GM19239 (cell line): Measurements from ENCODE around the gene NEK11.

ENCODE experiments used
- DNase-seq: peaks from one replicate; pipeline ENCODE4 v3.0.0; 2011; ENCODE audit warnings: low spot score; ENCODE audit not compliant: insufficient read length
- FAIRE-seq: peaks from 2 replicates; lab custom pipeline; 2011; peaks lifted over from hg19 to GRCh38; lab: Jason Lieb, UNC

NEK11 gene

DNA sequence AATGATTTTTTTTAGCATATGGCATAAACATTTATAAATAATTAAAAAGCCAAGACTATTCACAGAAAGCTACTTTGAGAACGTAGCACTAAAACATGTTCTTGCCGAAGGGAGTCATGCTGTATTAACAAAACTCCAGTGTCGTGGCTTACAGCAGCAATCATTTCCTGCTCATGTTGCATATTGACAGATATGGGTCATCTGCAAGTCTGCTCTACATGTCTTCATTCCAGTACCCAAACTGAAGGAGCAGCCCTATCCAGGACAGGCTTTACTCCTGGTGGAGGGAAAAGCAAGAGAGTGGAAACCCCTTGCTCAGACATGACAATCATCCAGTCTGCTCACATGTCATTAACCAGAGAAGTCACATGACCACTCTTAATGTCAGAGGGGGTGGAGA, 87.6 kb downstream of the NEK11 start:
- DNase-seq (no peak), FAIRE-seq (no peak)

DNA sequence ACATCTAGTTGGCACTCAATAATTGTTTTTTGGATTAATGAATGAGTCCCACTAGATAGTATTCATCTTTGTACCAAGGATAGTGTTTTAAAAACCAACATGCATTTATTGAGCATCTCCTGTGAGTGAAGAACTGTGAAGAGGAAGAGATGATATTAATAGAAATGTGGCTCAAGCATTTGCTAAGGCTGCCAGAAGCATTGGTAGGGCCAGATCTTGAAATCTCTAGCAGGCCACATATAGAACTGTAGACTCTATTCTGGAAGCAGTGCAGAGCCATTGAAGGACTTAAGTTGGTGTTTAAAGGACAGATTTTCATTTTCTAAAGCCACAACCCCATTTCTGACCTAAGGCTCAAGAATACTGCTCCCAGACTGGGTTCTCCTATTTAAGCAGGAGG, 99.0 kb downstream of the NEK11 start:
- DNase-seq = no peak
- no peak for FAIRE-seq

DNA sequence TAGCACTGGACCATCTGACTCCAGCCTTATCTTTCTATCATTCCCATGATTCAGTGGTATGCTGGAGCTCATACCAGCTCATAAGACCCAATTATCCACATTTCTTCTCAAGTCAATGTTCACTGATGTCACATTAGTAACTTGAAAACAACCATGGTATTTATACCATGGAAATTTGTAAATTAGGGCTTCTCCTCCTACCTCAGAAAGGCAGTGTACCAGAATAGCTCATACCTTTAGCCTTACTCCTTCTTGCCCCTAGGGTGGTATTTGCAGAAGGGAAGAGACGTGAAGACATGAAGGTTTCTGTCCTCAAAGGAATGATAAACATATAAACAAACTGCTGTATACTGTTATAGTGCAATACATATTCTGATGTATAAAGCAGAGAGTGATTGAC, 114.2 kb downstream of the NEK11 start:
- FAIRE-seq = no peak
- no peak for DNase-seq

DNA sequence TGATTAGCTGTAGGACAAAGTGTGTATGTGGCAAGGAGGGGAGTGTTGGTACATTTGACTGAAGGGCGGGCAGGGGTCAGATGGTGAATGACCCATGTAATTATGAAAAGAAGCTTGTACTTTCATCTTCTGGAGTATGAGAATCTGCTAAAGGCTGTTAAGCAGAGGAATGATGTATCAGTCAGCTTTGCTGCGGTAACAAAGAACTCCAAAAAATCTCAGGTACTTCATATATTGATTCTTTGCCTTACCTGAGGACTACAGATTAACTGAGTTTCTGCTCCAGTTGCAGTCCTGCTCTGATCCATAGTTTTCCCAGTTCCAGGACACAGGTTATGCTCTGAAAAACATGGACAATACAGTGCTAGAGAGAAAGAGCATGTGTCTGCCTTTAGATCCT, 115.1 kb downstream of the NEK11 start:
- FAIRE-seq = no peak

DNA sequence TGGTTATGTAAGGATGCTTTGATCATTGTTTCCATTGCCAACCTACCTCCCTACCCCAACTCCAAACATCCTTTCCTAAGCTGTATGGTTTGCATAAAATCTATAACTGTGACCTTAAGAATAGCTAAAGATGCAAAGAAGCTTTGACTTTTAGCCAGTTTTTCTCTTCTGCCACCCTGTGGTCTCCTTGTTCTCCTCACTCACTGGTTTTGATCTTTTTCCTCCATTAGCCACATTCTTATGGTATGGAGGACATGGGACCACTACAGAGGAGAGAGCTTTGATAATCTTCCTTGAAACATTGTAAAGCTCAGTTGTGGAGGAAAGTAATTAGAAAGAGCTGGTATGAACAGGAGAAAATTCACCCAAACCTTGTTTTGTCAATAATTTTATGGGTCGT, 115.9 kb downstream of the NEK11 start:
- FAIRE-seq = no peak
- no peak for DNase-seq

More for the DNA sequence above, 115.1 kb downstream of the NEK11 start:
- DNase-seq = no peak

DNA sequence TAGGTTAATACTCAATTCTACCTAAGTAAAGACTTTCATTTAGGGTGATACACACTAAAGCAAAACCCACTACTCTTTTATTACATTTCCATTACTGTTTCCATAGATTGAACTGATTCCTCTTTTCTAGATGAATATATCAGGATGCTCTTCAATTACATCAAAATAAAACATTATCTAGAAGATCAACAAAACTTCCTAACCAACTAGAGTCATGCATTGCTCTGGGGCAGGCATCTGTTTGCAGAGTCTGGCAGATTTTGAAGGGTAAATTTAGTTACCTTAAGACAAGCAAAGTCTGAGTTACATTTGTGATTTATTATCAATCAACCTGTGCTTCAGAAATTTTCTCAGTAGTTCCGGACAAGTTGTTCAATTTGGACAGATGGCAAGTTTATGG, 117.1 kb downstream of the NEK11 start:
- DNase-seq = no peak
- FAIRE-seq = no peak

DNA sequence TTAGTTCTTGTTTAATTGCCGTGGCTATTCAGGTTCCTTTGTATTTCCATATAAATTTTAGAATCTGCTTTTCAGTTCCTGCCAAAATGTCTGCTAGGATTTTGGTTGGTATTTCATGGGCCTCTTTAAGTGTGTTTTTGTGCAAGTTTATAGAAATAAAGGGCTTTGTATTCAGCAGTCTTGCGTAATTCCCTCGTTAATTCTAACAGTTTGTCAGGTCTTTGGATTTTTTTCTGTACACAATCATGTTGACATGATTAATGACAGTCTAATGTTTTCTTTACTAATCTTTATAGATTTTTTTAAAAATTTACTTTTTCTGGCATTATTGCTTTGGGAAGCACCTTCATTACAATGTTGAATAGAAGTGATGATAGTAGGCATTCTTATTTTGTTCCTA, 120.9 kb downstream of the NEK11 start:
- no peak for DNase-seq
- FAIRE-seq = no peak

DNA sequence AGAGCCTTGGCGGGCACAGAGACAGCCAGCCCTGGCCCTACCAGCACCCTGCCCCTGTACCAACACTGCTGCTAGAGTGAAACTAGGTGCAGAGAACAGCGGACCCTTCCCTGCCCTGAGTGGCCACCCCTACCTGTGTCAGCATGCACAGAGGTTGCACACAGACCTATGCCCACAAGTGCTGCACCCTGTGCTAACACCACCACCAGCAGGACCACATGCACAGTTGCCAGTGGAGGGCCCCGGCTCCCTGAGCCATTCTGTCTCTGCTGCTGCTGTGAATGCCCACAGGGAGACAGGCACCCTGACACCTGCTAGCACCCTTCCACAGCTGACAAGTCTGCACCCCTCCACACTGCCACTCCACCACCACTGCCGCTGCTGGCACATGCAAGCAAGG, 131.8 kb downstream of the NEK11 start:
- FAIRE-seq = no peak
- no peak for DNase-seq

DNA sequence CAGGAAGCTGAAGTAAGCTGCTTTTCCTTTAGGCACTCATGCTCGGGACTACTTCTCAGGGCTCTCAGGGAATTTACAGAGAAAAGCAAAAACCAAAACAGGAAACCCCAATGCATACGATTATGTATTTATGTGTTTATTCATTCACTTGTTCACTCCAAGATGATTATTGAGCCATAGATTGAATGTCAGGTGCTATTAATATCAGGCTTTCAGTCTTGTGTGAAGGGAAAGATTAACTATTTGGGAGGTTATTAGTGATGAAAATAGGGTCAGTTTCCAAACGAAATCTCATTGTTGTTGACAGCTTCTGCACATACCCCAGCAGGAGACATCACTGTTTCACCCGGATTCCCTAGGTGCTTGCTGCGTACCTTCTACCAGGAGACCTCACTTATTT, 135.8 kb downstream of the NEK11 start:
- no peak for DNase-seq
- no peak for FAIRE-seq

DNA sequence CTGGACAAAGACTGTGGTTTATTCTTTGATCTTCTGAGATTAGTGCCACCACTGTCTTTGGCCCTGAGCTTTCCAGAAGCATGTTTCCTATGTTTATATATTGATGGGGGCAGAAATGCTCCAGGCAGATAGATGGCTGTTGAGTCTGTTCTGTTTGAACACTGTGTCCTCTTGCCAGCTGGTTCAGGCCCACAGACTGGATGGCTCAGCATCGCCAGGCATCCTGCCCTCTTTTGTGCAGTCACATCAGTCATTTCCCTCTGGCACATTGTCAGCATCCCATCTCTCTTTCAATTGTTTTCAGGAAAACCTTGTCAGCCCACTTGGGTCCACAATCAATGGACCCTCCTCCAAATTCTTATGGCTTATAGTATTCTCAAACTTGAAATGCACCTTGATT, 141.2 kb downstream of the NEK11 start:
- FAIRE-seq = no peak
- DNase-seq = no peak

DNA sequence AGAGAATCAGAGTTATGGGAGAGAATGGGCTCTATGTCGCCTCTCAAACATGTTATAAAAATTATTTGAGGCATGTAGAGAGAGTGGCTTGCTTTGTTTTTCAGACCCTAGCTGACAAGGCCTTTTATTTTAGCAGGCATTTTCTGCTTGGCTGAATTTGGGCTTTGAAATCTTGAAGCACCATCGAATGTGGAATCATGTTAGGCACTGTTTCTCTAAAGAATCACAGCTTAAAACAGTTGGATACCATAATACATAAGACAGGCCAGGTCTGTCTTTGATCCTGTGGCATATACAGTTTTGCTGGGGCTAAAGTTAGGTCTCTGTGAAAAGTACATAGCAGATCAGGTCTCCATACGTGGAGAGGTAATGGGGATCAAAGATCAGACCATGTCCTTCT, 142.7 kb downstream of the NEK11 start:
- DNase-seq = no peak
- no peak for FAIRE-seq

DNA sequence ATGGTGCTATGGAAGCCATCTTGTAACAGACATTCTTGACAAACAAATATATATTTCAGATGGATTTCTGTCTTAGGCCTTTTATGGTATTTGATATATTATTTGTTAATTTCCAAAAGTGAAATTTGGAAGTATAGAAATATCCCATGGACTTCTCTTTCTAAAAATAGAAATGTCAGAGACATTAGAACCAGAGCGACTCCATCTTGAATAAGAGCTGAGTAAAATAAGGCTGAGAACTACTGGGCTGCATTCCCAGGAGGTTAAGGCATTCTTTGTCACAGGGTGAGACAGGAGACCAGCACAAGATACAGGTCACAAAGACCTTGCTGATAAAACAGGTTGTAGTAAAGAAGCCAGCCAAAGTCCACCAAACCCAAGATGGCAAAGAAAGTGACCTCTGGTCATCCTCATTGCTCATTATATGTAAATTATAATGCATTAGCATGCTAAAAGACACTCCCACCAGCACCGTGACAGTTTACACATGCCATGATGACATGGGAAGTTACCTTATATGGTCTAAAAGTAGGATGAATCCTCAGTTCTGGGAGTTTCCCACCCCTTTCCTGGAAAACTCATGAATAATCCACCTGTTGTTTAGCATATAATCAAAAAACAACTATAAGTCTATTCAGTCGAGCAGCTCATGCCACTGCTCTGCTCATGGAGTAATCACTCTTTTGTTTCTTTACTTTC, 146.0 kb downstream of the NEK11 start:
- DNase-seq (no peak), FAIRE-seq (no peak)

DNA sequence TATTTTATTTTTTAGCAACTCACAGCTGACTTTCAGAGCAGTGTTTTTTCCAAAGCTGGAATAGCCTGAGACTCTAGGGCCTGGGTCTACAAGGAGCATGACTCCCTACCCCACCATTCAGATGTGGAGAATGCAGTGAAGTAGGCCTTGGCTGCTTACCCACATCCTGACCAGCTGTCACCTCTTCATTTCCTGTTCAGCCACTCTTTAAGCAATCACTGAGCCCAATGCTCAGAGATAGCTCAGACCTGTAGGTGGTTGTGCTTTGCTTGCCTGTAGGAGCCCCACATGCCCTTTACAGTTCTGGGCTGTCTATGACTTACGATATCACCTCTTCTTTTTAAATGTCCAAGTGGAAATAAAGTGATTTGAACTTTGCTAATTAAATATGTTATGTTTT, 148.1 kb downstream of the NEK11 start:
- FAIRE-seq = peak; percentile 47
- peak; percentile 20 for DNase-seq

DNA sequence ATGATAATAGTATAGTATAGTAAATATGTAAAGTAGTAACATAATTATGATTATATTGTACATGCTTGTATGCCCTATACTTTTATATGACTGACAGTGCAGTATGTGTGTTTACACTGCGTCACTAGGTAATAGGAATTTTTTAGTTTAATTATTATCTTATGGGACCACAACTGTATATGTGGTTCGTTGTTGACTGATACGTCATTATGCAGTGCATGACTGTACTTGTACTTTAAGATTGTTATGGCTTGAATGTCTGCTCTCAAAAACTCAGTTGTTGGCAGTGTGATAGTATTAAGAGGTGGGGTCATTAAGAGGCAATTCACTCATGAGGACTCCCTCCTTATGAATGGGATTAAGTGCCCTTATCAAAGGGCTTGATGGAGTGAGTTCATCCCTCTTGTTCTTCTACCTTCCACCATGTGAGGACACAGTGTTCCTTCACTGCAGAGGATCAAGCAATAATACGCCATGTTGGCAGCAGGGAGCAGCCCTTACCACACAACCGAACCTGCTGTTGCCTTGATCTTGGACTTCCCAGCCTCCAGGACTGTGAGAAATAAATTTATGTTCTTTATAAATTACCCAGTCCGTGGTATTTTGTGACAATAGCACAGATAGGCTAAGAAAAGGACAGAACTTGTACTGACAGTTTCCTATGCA, 152.2 kb downstream of the NEK11 start:
- FAIRE-seq (no peak), DNase-seq (no peak)

DNA sequence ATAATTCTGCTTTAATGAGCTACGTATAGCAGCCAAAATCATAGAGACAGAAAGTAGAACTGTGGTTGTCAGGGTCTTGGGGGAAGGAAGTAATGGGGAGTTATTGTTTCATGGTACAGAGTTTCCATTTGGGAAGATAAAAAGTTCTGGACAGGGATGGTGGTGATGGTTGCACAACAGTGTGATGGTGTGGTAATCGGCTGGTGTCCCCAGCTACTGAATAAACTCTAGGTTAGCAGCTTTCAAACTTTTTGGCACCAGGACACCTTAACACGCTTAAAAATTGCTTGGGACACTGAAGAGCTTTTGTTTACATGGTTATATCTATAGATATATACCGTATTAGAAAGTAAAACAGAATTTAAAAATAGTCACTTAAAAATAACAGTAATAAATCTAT, 166.0 kb downstream of the NEK11 start:
- FAIRE-seq (no peak), DNase-seq (no peak)

DNA sequence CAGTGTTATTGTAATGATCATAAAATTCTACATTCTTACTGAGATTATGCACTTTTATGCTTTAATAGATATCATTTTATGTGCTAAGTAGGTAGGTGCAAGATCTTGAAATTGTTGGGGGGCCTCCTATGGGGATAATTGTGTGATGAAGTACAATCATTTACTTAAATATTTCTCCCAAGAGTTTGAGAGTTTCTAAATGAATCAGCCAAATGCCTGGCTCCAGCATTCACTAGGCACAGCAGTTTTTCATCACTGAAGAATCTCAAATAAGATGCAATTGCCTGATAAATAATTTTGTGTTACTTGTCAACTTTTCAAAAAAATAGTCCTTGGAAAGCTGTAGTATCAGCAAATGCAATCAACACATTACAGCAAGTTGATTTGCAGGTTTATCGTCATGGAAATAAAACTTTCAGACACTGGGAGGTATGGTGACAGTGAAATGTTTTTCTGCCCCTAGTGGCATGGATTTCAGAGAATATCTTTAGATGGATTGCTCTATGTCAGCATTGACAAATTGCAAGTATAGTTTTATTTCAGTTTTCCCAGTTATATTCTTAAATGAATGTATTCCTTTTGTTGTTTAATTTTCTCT, 167.1 kb downstream of the NEK11 start:
- FAIRE-seq (no peak), DNase-seq (no peak)

DNA sequence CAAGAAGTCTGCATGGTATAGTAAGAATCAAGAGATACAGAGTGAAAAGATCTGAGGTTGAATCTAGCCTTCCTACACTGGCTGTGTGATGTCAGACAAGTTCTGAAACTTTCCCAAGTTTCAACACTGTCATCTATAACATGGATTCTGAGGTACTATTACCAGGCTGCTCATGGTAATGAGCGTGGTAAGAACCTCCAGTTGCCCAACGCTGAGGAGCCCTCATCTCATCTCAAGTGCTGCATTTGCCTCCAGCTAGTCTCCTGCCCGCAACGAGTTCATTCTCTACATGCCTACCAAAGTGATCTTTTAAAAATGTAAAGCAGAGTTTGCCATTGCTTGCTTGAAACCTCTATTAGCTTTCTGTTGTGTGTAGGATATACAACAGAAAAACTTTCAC, 168.1 kb downstream of the NEK11 start:
- FAIRE-seq (no peak), DNase-seq (no peak)

DNA sequence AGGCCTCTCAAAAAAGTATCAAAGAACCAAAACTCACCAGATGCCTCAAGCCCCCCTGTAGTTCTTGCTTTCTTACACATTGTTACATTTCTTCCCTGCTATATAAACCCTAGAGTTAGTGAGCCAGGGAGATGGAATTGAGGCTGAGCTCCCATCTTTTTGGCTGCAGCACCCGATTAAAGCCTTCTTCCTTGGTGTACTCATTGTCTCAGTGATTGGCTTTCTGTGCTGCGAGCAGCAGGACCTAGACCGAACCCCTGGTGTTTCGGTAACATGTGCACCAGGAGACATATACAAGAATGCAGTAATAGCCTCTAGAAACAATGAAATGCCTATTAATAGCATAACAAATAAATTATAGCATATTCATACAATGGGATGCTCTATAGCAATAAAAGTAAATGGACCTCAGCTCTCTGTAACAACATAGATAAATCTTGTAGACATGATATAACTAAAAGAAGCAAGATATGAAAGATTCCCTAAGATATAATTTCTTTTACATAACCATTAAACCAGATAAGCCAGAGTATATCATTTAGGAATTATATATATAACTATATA, 174.0 kb downstream of the NEK11 start:
- FAIRE-seq (no peak), DNase-seq (no peak)

DNA sequence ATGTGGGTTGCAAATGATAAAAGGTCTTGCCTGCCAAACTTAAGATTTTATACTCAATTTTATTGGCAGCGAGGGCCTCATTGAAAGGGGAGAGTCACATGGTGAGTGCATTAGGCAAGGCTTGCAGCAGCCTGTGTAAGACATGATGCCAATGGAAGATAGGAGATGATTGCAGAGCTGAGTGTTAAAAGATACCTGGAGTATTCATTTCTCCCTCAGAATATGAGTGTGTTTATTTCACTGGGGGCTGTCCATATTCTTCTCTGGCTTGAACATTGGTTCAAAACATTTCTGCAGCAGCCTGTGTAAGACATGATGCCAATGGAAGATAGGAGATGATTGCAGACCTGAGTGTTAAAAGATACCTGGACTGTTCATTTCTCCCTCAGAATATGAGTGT, 189.7 kb downstream of the NEK11 start:
- DNase-seq (no peak), FAIRE-seq (no peak)

DNA sequence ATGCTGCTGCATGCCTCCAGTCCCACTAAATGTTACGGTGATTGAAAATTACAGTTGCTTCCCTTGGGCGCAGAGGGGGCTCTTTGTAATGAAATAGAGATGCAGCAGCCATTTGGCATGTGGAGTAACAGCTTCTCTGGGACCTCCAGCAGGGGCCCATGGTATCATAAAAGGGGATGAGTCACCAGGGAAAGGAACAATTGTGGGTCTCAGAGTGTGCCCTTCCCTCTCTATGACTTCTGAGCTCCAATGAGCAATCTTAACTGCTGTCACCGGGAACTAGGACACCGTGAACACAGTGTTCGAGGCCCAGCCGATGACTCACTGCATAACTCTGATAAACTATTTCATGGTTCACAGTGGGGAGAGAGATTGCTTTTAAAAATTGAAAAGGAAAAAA, 190.1 kb downstream of the NEK11 start:
- DNase-seq (no peak), FAIRE-seq (no peak)

DNA sequence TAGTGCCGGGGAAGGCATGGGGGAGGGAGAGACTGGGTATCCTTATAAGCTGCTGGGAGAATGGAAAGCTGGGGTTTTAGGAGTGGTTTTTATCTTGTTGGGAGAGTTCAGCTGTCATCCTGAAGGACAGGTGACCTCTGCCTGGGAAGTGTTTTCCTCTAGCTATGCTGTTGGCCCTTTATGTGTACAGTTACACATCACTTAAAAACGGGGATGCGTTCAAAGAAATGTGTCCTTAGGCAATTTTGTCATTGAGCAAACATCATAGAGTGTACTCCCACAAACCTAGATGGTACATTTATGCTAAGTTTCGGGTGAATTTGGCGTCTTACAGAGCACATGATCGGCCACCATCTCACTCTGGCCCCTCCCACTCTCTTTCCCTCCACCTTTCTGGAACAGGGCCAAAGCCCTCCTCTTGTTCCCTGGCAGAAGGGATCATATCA, 190.6 kb downstream of the NEK11 start:
- no peak for FAIRE-seq
- no peak for DNase-seq
